Stimulated activated CD4-positive, alpha-beta T cell treated with anti-CD3 and anti-CD28 coated beads, Interleukin-12 subunit alpha, Interleukin-12 subunit beta, amount 100 ng/mL, for 24 hours (primary cell): ENCODE measurements around the gene MKLN1.
"Not testable (repeated sequence)": the region's sequence is repeated elsewhere in the genome, so short reads cannot be mapped to it uniquely, and the experiment has no call there.

Experiments
- DNase-seq, 2 experiments: peaks; one replicate each; pipeline ENCODE4 v3.0.0-alpha.2; 2020; ENCODE audit warnings: low read depth in 2 of 2

MKLN1 gene

GRCh38 chr7:131400681-131401176 lies 73.1 kb downstream of the MKLN1 start:
- no peak for DNase-seq

GRCh38 chr7:131401194-131401593 lies 73.5 kb downstream of the MKLN1 start:
- no peak for DNase-seq

- DNase-seq, result no peak
These were observed 75.6 kb downstream of the MKLN1 start for GRCh38 chr7:131403322-131403721.

GRCh38 chr7:131404226-131404911 lies 76.7 kb downstream of the MKLN1 start:
- DNase-seq, result no peak

GRCh38 chr7:131409129-131409766 lies 81.6 kb downstream of the MKLN1 start:
- DNase-seq, result no peak

GRCh38 chr7:131412031-131412430 lies 84.4 kb downstream of the MKLN1 start:
- no peak for DNase-seq

GRCh38 chr7:131413711-131414110 lies 86.0 kb downstream of the MKLN1 start:
- DNase-seq, result no peak

- DNase-seq, result no peak
These were observed 96.6 kb downstream of the MKLN1 start for GRCh38 chr7:131424219-131424822.

- DNase-seq, result no peak
These were observed 98.3 kb downstream of the MKLN1 start for GRCh38 chr7:131425992-131426391.

GRCh38 chr7:131430826-131431225 lies 103.2 kb downstream of the MKLN1 start:
- not testable (repeated sequence) for DNase-seq

- DNase-seq, result no peak
These were observed 103.6 kb downstream of the MKLN1 start for GRCh38 chr7:131431289-131431688.

- DNase-seq, result no peak
These were observed 104.1 kb downstream of the MKLN1 start for GRCh38 chr7:131431756-131432155.

GRCh38 chr7:131436384-131436783 lies 108.7 kb downstream of the MKLN1 start:
- DNase-seq, result no peak

GRCh38 chr7:131438969-131439368 lies 111.3 kb downstream of the MKLN1 start:
- DNase-seq, result no peak

GRCh38 chr7:131443496-131443895 lies 115.8 kb downstream of the MKLN1 start:
- no peak for DNase-seq

- no peak for DNase-seq
These were observed 117.0 kb downstream of the MKLN1 start for GRCh38 chr7:131444683-131445082.

GRCh38 chr7:131449373-131449902 lies 121.8 kb downstream of the MKLN1 start:
- DNase-seq, result no peak

- no peak for DNase-seq
These were observed 126.8 kb downstream of the MKLN1 start for GRCh38 chr7:131454498-131454897.

- no peak for DNase-seq
These were observed 127.3 kb downstream of the MKLN1 start for GRCh38 chr7:131455001-131455400.

GRCh38 chr7:131455546-131455945 lies 127.9 kb downstream of the MKLN1 start:
- DNase-seq, result no peak

- no peak for DNase-seq
These were observed 128.7 kb downstream of the MKLN1 start for GRCh38 chr7:131456338-131456737.

- no peak for DNase-seq
These were observed 131.6 kb downstream of the MKLN1 start for GRCh38 chr7:131459256-131459655.

- no peak for DNase-seq
These were observed 134.4 kb downstream of the MKLN1 start for GRCh38 chr7:131462059-131462458.
